Ramos (cell line): Measurements from ENCODE around the gene TMEM260.

ENCODE experiments used
- in situ Hi-C: fragments of 300-500 bp; cut with MboI; formaldehyde crosslinking; loops from one replicate; pipeline ENCODE4 v1.14.3; 2022; ENCODE audit warnings: low sequenced_read_pairs; ENCODE audit not compliant: unreplicated experiment

TMEM260 gene

DNA sequence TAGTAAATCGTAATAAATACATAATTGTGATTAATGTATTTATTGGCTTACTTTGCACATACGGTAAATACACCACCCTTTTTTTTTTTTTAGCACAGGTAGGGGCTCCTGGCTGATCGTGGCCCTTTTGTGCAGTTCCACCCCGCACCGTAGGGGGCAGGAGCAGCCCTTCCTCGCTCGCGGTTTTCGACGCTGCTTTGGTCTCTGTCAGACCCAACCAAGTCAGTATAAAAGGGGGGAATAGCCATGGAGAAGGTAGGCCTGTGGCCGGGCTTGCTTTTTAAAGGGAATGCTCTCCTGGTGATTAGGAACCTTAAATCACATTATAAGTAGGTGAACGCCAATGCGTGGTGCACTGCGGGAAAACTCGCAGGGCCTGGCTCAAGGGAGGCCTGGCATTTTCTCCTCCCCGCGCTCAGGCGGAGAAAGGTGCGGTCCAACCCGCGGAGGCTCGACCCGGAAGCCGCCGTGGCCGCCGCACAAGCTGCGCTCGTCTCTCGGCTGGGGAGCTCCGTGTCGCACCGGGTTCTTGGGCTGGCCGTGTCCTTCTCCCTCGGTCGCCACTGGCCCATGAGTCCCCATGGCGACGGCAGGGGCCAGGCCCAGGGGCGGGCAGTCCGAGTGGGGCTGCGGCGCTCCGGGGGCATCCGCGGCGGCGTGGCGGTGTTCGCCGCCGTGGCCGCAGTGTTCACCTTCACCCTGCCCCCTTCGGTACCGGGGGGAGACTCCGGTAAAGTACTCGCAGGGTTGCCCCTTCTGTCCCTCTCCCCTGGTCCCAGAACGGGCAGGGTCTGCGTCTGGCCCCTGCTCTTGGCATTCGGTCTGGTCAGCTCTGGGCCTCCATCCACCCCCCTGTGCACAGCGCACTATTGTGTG is at the start of gene TMEM260:
TMEM260 (plus strand) TSS at position 454 of the 876 bp plus-strand sequence; CDS start at position 571, 117 bp downstream.
- in situ Hi-C loops = no loop called here

DNA sequence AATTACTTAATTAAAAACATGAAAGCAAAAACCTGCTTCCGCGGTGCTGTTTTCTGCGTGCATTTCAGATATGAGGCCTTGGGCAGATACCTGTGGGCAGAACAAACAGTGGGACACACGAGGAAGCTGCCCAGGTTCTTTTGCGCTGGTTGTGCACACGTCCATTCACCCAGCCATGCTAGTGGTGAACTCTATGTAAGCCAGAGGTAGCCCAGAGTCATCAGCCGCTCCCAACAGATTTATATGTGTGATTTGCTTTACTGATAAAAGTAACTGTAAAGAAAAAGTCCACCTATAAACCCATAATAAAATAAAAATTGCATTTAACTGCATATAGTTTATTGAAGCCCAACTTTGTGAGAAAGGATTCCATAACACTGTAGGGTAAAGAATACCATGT is 47.1 kb upstream of the TMEM260 start:
- in situ Hi-C loops = no loop called here

DNA sequence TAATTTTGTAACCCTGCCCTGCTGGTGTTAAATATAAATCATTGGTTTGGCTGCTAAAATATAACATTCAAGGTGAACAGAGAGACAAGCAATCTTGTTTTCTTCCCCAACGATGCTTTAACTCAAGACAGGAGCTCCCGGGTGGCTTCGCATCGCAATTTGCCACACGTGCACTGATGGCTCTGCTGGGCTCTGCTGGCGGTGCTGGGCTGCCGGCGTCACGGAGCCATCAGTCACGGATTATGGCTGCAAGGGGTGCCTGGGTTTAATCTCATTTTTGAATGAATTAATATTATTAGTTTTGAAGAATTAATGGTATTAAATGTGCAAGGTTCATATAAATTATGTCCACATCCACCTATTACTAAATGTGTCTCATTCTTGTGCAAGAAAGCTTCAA is 44.9 kb upstream of the TMEM260 start:
- in situ Hi-C loops = no loop called here

DNA sequence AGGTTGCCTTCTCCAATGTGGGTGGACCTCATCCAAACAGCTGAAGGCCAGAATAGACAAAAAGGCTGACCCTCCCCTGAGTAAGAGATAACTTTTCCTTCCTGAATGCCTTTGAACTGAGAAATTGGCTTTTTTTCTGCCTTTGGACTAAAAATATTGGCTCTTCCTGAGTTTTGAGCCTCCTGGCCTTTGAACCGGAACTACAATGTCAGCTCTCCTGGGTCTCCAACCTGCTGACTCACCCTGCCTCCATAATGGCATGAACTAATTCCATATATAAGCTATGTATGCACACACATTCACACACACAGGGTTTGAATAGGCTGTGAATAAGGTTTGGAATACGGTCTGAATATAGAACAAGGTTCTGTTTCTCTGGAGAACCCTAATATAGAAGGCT is 39.7 kb upstream of the TMEM260 start:
- in situ Hi-C loops = no loop called here

DNA sequence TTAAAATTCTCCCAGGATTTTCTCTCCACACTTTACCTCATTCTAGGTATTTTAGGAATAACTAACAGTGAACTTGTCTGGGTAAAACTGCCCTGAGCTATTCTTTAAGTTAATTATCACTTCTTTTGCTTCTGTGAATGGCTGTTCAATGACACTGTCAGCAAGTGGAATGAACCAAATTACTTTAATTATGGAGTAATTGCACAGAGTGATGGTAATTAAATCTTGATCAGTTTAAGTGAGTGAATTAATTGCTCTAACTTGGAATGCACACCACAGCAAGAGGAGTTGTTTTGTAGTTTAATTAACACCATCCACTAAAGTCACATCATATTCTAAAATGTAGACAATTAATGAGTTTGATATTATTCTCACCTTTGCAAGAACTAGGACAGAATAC is 36.2 kb upstream of the TMEM260 start:
- in situ Hi-C loops = no loop called here

DNA sequence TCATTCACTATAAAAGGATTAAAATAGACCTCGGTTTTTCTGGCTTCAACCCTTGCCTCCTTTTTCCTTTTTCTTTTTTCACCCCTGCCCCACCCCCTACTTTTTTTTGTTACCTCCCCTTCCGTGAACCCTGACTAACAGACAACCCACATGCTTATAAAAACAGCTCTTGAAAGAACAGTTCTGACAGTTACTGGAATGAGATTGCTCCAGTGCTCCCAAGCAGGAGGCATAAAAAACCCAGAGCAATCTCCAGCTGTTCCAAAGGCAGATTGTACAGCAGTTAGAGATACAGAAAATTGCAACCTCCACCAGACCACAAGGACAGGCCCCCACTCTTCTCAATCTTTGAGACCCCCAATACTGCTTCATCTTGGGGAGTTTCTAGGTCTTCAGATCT is 29.9 kb upstream of the TMEM260 start:
- in situ Hi-C loops = no loop called here

DNA sequence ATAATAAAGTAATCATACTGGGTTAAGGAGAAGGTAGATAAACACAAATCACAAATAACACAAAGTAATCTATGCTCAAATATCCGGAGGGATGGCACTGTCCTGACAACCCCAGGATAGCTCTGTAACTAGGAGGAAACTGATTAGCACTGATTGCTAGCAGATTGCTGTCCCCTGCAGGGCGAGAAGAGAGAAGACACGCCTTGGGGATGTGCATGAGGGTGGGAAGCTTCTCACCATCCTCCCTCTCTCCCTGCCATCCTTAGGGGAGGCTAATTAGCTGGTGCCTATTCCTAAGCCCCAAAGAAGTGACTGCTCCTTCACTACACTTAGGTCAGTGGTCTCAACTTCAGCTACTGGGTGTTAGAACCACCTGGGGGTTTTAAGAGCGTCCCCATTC is 27.0 kb upstream of the TMEM260 start:
- in situ Hi-C loops = no loop called here

DNA sequence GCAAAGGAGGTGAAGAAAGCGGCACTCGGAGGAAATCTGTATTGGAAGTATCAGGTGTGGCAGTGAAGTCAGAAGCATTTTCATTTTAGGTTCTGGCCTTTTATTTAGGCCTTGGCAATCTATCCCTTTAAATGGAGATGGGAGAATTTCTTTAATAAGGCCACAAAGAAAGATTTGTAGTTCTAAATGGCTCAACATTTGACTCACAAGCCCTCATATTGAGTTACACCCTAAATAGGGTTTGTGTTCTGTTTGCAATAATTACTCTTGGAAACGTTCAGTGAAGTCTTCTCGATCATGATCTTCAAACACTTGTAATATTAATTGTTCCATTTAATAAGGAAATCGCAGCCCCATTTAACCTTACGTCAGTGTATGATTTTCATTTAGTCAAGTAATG is 25.3 kb upstream of the TMEM260 start:
- in situ Hi-C loops = no loop called here

DNA sequence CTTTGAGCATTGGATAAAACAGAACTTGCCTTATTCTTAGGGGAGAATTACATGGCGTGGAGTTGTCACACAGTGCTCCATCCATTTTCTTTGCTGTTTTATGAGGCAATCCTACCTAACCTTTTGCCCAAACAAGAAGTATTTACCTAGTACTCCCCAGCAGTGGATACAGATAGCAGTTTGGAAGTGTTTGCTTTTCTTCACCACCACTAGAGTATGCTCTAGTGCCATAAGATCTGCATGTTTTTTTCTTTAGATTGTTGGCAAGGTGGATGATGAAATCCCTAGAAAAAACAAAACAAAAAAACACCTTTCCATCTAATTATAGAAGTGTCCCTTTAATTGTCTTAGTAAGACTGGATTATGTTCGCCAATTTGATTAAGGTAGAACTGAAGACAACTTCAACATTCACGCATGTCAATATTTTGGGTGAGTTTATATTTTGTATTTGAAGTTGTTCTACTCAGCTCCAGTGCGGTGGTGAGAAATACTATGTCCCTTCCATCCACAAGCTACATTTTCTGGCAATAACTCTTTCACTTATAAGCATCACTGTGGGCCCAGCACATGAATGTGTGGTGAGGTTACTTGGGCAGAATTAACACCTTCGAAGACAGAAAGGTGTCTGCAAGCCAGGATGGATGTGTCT is 23.6 kb upstream of the TMEM260 start:
- in situ Hi-C loops = no loop called here

DNA sequence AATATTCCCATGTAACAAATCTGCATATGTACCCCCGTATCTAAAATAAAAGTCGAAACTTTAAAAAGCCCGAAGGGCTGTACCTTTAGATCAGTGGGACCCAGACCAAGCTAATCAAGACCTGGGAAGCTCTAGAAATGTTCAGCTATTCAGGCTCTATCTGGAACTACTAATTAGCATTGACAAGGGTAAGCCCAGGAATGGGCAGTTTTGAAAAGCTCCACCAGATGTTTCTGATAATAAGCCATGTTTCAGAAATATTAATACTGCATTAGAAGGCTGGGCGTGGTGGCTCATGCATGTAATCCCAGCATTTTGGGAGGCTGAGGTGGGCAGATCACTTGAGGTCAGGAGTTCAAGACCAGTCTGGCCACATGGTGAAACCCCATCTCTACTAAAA is 20.4 kb upstream of the TMEM260 start:
- in situ Hi-C loops = no loop called here

DNA sequence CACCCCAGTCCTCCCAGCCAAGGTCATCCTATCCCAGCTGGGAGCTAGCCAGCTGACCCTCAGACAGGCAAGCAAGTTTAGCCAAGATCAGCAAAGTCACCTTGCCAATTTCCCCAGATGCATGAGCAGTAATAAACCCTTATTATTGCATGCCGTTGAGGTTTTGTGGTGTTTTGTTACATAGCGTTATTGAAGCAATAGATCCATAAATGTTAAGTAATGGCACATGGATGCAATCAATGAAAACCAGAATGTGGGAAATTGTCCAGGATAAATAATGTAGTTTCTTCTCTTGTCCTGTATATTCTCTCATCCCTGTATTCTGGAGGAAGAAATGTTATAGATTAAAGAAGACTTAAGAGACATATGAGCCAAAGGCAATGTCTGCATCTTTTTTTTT is 18.0 kb upstream of the TMEM260 start:
- in situ Hi-C loops = no loop called here

DNA sequence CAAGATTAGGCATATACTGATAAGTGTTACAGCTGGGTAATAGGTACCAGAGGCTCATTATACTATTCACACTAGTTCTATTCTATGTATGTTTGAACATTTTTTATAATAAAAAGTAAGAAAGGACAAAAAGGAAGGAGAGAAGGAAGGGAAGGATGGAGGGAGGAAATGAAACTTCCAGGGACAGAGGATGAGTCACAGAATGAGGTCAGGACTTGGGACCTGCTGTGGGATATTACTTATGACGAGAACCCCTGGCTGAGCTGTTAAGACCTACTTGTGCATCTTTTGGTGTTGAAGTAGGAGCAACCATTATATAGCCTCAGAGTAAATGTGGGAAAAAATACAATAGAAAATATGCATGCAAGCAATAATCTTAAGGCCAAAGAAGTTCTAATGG is 16.7 kb upstream of the TMEM260 start:
- in situ Hi-C loops = no loop called here

DNA sequence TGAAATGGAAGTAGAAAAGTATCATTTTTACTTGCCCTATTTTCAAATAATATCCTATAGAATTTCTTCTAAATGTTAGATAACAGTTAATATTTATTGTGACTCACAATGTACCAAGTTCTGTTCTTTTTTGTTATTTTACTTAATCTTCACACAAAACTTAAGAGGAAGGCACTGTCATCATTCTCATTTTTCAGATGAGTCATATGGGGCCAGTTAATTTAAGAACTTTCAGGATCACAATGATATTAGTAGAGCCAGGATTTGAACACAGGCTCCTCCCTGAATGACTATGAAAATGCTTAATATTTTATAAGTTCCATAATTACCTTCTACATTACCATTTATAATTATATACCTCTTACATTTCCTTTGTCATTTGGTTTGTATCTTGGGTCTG is 10.4 kb upstream of the TMEM260 start:
- in situ Hi-C loops = no loop called here

DNA sequence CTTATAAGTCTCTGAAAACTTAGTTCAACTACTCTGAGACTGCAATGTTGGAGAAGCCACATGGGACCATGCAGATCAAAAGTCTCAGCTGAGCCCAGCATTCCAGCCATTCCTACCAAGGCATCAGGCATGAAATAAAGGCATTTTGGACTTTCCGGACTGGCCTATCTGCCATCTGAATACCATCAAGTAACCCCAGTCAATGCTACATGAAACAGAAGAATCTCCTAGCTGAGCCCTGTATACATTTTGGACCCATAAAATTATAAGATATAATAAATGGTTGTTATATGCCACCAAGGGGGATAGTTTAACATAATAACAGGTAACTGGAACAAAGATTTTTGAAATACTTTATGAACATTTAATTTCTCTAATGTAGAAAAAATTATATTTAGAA is 9.3 kb upstream of the TMEM260 start:
- in situ Hi-C loops = no loop called here

DNA sequence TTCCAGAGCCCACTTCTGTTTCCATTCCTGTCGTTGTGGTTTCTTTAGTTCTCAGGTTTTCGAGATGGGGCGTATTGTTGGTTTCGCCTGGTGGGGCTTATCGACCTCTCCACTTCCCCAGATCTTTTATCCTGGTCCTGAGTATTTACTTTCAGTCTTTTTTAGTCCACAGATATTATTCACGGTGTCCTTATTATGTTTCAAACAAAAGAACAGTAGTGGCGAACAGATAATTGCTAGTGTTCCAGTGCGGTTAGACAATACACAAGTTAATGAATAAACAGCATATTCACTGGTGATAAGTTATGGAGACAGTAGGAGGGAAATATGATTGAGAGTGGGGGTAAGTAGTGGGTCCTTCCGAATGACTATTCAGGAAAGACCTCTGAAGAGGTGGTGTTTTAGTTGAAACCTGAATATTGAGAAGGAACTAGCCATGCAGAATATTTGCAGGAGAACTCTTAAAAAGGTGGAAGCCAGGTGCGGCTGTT is 668 bp downstream of the TMEM260 start:
- in situ Hi-C loops = no loop called here

DNA sequence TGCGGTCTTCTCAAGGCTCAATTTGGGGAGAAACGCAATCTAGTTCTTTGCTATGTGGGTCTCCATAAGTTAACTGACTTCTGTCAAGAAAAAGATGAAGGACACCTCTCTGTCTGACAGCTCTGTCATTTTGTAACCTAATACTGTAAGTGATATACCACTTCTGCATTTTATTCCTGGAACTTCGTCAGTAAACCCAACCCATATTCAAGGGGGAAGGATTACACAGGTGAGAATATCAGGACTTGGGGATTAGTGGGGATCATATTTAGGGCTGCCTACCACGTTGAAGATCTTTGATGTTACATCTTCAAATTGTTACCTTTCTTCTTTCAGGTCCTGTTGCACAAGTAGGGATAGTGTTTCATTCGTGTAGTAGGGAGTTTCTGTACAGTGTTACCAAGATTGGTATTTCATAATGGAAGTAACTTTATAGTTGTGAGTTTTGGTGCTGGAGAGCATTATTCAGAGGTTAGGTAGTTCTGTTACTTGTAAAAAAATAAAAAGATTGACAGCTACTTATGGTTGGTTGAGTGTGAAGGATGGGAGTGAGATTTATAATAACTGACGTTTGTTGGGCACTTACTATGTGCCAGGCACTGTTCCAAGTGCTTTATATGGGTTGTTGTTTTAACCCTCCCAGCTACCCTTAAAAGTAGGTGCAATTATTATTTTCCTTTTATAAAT is 1.6 kb downstream of the TMEM260 start:
- in situ Hi-C loops = no loop called here

DNA sequence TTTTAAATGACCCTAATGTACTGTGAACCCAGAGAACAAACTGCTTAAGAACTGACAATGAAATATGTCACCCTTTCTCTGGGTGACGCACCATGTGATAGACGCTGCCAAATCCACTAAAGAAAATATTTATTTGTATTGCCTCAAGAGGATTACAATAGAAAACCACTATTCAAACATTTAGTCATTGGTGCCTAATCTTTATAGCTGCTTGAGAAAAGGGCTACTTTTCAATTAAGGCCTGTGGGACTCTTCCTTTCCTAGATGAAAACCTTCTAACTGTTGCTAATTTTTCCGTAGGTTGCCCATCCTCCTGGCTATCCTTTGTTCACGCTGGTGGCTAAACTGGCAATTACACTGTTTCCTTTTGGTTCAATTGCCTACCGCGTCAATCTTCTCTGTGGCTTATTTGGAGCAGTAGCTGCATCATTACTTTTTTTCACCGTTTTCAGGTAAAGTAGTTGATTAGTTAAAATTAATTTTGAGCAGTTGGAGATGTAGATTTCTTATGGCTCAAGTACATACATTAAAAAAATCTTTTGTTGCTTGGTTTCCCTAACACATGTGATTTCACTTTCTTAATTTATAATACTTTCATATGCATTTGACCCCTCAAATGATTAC is 6.0 kb downstream of the TMEM260 start:
- in situ Hi-C loops = no loop called here

DNA sequence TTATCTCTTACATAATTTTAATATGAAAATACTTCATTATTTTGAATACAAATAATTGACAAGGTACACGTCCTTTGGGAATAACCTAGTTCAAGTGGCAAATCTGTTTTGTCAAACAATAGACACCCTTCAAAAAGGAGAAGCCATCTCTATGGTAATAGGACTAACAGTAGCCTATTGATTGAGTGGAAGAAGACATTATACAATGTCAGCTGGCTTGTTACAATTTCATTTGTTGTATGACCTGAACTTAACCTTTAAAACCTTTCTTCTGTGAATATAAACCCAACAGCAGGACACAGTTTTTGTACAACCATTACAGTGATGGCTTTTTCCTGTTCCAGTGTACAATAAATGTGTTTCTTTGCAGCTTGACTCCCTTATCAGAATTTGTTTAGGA is 8.1 kb downstream of the TMEM260 start:
- in situ Hi-C loops = no loop called here

DNA sequence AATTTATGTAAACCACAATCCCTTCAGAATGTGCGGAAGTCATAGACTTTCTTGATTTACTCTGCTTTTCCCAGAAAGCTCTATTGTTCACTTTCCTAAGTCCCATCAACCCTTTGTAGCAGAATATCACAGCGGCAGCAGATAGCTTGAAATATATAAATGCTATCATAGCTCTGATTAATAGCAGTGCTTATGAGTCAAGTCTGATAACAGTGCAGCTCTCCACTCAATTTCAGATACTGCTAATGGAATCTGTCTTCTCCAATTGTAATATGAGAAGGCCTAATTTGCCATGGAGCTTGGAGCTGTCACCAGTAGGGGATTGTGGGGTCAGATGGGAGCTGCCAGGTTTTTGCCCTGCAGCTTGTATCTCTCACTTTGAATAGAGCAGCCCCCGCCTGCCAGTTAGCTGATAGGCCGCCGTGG is 10.9 kb downstream of the TMEM260 start:
- in situ Hi-C loops = no loop called here

DNA sequence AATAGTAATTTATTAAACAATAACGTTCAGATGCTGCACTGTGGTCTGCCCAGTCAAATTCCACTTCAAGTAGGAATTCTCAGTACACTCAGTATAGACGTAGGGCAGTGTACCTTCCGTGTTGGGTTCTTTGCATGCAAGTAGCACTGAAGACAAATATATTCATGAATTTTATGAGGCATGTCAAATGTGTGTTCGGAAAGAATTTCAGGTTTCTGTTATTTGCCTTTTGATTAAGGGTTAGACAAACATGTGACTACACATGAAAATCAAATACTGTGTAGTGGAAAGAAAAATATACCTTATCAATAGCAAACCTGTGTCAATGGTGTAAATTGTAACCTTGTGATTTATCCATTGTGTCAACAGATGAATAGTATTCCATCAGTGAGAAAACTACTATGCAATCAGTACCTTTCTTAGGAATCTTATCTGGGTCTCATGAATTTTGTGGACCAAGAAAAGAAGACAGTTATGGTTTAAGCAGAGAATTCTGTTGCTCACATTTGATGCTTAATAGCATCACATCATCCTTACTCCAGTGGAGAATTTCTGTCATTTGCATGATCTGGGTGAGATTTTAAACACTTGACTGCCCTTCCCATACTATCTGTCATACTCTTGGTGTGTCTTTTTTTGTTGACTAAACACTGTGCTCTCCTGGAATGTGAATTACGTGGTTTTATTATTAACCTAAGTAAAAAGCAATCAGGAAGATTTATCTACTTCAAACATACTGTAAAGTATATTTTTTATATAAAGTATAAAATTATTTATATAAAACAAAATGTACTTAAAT is 13.3 kb downstream of the TMEM260 start:
- in situ Hi-C loops = no loop called here
